HG03558 (cell line): Measurements from ENCODE around the gene DPH1.
"Not testable (repeated sequence)": the region's sequence is repeated elsewhere in the genome, so short reads cannot be mapped to it uniquely, and the experiment has no call there.

Source experiments
- ATAC-seq: cut with Tn5 transposase; IDR thresholded peaks from one replicate; pipeline ENCODE4 v1.9.1; 2021; ENCODE audit warnings: moderate number of reproducible peaks; ENCODE audit not compliant: unreplicated experiment; ENCODE audit errors: extremely low read depth

The DPH1 gene

DNA sequence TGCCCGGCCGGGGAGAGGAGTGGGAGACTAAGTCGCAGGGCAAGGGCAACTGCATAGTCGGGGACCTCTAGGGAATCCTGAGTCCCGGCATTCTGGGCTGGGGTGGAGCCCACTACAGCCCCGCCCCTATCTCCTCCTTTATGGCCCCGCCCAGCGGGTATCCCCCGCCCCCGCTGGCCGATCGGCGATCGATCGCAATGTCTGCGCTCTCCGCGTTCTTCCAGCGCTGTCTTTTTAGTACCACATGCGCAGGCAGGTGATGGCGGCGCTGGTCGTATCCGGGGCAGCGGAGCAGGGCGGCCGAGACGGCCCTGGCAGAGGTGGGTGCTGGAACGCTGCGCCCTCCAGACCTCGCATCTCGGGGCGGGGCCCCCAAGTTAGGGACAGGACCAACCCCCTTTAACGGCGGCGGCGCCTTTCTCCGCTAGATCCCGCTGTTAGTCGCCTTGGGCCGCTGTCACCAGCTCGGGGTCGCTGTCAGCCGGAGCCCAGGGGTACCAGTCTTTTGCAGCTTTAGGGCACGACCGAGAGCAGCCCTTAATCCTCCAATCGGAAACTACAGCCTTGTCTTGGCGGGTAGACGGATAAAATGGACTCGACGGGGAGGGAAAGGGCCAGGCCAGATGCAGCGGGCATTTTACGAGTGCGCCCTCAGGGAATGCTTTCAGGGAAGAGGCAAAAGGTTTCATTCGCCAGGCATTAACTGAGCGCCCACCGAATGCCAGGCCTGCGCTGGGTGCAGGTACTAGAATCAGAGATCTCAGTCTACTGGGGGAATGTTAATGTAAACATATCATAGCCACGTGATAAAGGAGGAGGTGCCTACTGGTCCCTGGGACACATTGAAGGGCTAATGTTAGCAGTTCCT, at the start of gene DPH1:
Gene DPH1, plus strand, starts transcription at position 243 of the 868 bp plus-strand sequence. Its CDS starts 17 bp downstream, at position 260.
- no peak for ATAC-seq

DNA sequence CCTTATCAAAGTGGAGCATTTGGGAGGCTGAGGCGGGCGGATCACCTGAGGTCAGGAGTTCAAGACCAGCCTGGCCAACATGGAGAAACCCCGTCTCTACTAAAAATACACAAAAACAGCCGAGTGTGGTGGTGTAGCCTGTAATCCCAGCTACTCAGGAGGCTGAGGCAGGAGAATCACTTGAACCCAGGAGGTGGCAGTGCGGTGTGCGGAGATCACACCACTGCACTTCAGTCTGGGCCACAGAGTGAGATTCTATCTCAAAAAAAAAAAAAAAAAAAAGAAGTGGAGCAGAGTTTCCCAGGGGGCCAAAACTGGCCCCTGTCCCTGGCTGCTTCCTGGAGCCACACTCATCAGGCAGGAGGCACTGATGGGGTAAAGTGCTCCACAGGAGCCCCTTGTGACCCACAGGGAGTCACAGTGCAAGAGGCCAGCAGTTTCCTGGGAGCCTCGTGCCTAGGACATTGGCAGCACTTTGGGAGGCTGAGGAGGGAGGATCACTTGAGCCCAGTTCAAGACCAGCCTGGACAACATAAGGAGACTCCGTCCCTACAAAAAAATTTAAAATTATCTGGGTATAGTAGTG, 49.2 kb upstream of the DPH1 start:
- ATAC-seq, result no peak

DNA sequence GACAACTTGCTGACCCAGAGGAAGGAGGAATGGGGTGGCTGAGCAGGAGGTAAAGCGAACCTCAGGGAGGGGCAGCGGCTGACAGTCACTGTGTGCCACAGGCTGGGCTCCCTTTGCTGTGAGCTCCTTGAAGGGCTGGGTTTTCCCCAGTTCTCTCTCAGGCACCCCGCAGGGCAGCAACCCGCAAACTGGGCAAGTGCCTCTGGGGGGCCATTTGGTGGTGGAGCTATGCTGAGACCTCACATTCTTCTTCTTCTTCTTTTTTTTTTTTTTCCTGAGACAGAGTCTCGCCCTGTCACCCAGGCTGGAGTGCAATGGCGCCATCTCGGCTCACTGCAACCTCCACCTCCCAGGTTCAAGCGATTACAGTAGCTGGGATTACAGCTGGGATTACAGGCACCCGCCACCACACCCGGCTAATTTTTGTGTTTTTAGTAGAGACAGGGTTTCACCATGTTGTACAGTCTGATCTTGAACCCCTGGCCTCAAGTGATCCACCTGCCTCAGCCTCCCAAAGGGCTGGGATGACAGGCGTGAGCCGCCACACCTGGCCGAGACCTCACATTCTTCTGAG, 47.1 kb upstream of the DPH1 start:
- not testable (repeated sequence) for ATAC-seq

DNA sequence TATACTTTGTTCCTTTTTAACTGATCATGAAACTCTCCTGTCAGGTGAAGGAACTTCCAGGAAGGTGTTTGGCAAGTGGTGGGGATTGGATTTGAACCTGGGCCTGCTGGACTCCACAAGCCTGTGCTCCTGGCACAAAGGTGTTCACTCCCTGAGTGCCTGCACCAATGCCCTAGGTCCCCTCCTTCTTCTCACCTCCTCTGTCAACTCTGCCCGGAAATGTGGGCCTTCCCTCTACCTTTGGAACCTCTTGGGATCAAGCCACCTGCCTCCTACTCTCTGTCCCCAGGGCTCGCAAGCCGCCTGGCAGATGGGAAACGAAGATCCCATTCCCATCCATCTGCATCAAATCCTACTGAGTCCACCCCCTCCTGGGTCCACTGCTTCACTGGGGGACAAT, 44.9 kb upstream of the DPH1 start:
- no peak for ATAC-seq

DNA sequence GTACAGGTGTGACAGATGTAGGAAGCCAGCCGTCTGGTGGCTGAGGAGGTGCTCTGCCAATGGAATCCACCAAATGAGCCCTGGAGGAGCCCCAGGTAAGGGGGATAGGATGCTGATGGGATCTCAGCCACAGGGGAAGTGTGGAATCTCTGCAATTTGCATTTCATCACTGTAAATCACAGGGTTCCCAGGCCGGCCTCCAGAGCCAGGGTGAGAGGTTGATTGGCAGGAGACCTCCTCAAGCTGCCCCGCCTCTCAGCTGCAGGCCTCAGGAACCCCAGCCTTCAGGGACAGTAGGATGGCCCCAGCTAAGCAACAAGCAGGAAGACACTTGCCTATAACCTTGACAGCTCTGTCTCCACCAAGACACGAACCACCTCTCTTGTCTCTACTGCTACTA, 44.3 kb upstream of the DPH1 start:
- ATAC-seq, result no peak

DNA sequence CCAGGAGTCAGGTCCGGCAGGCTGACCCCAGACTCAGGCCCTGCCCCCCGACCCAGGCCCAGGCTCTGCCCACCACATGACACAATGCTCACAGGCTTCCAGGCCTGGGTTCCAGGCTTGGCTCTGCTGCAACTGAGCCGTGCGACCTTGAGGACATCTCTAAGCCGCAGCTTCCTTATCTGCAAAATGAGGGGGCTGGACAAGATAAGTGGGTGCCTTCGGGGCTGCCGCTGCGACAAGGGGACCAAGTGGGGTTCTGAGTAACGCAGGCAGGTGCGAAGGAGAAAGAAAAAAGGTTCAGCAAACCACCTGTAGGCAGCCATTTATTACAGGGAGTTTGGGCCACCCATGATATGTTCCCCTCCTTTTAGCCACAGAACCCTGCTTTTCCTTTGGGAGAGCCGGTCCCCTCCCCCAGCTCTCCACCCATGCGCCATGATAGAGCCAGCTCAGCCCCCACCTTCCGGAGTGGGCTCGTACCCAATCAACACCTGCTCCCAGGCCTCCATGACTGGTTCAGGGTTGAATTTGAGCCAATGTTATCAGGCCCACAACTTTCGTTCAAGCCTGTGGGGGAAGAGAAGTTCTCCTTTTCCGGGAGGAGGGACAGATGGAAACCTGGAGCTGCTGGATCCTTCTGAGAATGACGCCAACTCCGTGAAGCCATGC, 43.0 kb upstream of the DPH1 start:
- no peak for ATAC-seq

DNA sequence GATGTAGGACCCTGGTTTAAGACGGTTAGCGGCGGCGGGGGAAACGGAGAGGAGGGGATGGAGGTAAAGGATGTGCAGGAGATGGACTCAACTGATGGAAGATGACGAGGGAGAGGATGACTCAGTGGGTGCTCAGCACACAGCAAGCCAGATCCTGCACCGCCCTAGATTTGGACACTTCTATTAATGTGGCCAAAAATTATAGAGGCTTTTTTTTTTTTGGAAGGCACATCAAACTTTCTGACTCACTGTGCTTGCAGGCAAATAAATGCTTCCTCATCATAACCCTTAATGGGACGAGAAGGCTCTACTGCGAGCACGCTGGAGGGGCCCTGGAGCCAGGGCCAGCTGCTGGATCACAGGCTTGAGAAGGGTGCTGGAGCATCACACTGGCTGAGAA, 40.8 kb upstream of the DPH1 start:
- ATAC-seq, result no peak

DNA sequence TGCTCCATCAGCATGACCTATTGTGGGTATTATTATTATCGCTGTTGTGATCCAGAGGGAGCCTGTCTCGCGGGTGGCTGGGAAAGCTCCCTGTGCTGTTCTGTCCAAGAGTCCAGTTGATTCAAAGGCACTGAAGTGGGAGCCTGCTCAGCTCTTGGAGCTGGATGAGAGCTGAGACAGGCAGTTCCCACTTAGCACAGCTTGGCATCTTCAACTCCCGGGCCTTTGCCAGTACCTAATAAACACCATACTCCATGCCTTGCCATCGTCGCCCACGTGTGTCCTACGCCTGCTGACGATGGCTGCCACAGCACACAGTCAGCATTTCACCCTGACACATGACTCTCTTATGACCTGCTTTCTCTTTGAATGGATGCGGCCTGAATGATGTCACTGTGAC, 37.4 kb upstream of the DPH1 start:
- ATAC-seq, result no peak

DNA sequence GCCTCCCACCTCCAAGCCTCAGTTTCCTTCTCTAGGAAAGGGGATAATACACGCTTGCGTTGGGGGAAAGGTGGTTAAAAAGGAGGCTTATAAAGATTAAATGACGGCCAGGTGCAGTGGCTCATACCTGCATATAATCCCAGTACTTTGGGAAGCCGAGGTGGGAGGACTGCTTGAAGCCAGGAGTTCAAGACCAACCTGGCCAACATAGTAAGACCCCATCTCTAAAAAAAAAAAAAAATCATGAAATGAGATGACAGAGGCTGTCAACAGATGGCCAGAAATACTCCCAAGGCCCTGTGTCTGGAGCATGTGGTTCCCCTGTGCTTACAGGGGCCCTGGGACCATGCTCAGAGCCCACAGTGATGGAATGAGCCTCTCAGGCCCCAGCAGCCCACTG, 35.2 kb upstream of the DPH1 start:
- ATAC-seq, result no peak

DNA sequence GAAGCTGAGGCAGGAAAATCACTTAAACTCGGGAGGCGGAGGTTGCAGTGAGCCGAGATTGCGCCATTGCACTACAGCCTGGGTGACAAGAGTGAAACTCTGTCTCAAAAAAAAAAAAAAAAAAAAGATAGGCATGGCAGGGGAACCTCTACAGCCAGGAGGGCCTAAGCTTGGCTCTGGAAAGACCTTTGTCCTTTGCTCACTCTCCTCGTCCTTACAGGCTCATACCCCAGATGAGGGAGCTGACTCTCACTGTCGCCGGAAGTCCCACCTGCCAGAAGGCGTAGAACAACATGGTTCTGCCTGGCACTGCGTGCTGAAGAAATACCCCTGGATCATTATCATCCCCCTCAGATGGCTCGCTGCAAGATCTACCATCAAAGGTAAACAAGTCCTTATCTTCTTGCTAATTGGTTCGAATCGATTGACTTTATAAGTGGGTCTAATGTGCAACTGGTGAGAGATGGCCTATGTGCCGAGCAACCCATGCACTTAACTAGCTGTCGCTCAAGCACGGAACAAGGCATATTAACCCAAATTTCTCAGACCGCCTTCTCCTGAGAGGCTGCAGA, 34.5 kb upstream of the DPH1 start:
- no peak for ATAC-seq

DNA sequence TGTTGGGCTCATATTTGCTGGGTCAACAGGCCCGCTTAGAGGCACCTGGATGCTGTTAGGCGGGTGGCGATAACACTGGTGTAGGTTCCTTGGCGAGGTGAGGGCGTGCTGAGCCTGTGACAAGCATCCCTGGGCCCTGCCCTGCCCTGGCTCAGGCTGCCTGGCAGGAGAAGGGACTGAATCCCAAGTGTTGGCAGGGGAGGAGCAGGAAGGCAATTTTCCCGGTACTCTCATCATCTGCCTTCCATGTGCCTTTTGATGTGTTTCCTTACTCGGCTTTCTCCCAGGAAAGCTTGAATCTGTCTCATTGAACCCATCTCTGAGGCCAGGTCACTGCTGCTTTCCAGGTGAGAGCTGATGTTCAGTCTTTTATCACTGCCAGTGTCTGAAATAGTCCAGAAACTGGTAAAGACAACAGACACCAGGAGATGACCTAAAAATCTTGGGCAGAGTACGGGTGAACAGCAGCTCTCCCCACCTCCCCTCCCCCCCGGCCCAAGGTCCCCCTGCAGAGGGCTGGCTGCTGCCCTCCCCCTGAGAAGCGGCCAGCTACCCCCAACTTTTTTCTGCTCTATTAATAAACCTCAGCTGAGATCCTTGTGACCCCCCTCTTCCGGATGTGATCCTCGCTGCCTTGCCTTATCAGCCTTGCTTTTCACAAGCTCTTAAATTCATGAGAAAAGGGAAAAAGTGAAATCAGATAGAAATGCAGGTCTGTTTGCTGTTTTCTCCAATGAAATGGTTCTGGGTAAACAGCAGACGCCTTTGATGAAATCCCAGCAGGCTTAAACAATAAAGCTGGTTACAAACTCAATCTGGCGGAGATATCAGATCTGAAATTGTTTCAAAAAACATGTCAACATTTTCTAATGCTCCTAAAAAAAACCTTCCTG, 33.8 kb upstream of the DPH1 start:
- no peak for ATAC-seq

DNA sequence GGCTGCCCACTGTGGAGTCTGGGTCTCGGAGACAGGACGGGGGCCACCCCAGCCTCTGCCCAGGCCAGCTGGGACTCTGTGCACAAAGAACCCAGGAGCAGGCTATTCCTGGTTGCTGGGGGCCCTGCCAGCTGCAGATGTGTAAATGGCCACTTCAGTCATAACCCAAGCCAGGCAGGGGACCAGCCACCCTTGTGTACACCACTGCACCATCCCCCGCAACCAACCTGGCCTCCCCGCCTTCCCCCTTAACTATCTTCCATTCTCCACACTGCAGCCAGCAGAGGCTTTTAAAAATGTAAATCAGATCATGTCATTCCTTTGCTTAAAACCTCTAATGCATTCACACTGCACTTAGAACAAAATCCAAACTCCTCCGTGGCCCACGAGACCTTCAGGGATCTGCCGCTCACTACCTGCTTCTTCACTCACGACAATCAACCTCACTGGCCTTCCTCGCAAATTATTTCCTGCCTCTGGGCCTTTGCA, 33.1 kb upstream of the DPH1 start:
- ATAC-seq, result no peak

DNA sequence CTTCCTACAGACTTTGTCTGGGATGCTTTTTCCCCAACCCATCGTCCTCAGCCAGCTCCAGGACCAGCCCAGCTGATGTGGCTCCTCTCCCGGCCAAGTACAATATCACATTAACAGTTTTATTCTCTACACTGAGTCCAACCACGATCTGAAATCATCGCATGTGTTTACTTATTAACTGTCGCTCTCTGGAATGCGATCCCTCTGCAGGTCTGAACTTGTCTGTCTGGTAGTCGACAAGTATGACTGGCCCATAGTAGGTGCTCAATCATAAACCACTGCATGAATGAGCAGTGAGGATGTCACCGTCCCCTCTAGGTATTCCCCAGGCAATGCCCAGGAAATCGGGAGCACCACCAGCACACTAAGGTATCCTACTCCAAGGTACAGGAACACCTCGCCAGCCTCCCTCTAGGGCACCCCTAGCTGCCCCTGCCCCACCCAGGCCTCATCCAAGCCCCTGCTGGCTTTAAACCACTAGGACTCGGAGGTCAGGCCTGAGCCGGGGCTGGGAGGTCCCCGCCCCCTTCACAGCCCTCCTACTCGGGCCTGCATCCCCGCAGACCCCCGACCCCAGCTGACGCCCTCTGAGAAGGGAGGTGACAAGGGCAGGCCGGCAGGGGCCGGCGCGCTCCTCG, 32.5 kb upstream of the DPH1 start:
- ATAC-seq, result no peak

DNA sequence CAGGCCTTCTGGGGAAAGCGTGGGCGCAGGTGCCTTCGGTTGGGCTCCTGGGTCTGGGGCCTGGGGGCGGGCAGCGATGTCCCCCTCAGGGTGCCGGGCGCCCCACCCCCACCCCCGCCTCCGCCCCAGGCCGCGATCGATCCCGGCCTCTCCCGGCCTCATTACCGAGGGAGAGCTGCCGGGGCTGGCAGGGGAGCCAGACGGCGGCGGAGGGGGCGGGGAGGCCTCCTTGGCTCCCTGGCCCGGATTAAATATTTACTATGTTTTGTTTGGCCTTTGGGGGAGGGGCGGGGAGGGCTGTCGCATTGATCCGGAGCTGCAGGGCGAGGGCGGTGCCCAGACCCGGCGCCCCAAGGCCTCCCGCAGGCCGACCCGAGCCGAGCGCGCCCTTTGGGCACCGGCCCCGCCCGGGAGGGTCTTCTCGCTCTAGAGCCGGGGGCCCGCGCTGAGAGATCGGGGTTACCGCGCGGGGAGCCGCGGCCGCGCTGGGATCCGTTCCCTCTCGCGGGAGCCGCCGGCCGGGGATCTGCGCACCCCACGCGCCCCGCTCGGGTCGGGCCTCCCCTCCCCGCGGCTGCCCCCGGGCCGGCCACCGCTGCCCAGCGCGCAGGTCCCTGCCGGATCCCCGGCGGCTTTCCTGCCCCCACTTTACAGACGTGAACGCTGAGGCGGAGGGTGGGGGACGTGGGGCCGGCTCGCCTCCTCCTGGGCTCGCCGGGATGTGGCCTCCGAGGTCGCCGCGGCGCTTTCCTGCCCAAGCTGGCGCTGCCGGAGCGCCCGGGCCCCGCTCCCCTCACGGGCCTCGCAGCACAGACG, 31.8 kb upstream of the DPH1 start:
- no peak for ATAC-seq

DNA sequence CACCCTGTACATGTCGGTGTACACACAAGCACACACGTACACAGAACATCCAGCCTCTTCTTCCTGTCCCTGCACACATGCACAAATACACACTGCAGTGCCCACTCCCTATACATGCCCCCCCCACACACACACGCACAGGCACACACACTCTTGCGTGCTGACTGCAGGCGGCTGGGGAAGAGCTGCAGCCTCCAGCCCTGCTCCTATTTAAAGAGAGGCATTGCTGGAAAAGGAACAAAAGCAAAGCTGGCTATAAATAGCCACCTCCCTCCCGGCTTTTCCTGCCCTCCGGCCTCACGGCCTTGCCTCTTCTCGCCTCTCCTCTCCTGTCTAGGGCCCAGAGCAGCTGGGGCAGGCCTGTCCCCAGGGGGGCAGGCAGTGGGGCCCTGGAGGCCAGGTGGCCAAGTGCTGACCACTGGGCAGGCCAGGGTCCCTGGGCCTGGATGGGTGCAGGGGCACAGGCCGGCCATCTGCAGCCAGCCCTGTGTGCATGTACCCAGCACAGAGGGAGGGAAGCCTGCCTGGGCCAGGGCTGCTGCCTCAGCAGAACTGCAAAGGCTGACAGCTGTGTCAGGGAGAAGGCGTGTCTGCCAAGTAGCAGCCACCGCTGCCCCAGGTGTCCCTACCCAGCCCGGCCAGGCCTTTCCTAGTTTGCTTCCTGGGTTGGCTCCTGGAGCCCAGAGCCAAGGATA, 30.2 kb upstream of the DPH1 start:
- ATAC-seq, result no peak

DNA sequence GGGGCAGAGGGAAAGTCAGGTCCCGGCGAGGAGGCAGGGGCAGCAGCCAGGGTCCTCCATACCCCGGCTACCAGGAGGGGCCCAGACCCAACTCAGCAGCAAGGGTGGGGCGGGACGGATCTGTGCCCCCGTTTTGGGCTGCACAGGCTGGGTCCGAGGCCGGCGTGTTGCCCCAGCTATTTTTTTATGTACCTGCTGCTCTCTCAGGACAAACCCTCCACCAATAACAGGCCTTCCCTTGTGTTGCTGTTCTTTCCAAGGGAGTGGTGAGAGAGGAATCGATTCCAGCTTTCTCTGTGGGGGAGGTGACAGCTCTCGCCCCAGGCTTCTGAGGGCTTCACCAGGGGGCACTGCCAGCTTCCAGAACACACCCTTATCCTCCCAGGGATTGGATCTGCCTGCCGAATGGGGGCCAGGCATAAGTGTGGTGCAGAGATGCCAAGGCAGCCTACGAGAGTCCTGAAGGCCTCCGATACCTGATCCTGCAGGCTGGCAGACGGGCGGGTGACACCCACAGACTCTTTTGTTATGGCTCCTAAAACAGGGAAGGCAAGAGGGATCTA, 27.1 kb upstream of the DPH1 start:
- no peak for ATAC-seq

DNA sequence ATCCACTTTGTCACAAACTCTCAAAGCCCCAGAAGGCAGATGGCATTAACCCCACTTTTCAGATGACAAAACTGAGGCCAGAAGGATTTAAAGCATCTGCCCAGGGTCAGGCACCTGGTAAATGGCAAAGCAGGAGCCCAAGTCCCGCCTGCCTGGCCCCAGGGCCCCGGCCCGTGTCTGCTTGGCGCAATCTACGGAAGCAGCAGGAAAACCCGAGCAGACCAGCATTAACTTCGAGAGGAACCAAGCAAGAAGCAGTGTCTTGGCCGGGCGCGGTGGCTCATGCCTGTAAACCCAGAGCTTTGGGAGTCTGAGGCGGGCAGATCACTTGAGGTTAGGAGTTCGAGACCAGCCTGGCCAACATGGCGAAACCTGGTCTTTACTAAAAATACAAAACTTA, 26.4 kb upstream of the DPH1 start:
- no peak for ATAC-seq
